Endothelial cell of umbilical vein (primary cell): ENCODE data around the gene VWA5B2. TPM values are rescaled to one million over a fixed set of nuclear protein-coding genes. Genes with fewer than 3 reads are reported as not detected.

Experiments used
- BruUV-seq: library from RNA; stranded (reverse); fragments of 400-500 nt; replicated peaks from 2 replicates; lab custom pipeline; 2021; lab: Mats Ljungman, UMichigan
- CTCF ChIA-PET: fragments of 300-600, 350-600 bp; sonication (Branson Sonifier 250); formaldehyde crosslinking; loops from one replicate; lab custom pipeline; 2021; ENCODE audit warnings: antibody characterized with exemption, inconsistent platforms; lab: Charles Lee
- POLR2A ChIA-PET: fragments of 300-600, 350-600 bp; sonication (Branson Sonifier 250); formaldehyde crosslinking; loops from one replicate; lab custom pipeline; 2021; ENCODE audit warnings: antibody characterized with exemption, inconsistent platforms; lab: Charles Lee
- DNase-seq: peaks from one replicate; pipeline ENCODE4 v3.0.0-alpha.2; 2011; ENCODE audit warnings: low read depth, low spot score
- FAIRE-seq: peaks from 2 replicates; lab custom pipeline; 2011; peaks lifted over from hg19 to GRCh38; lab: Jason Lieb, UNC
- H2AFZ ChIP-seq: 2 replicates; pipeline ENCODE4 v1.6.0; 2012; ENCODE audit warnings: low read depth, low read length, control low read depth, inconsistent platforms
- H3K27ac ChIP-seq: 2 replicates; pipeline ENCODE4 v1.5.1; 2011; ENCODE audit warnings: low read depth, mild to moderate bottlenecking, control low read depth, low read length, moderate library complexity; ENCODE audit not compliant: insufficient read depth
- H3K27me3 ChIP-seq, 2 experiments: 2 replicates each; pipeline versions ENCODE4 v1.6.0 to v1.6.1; 2011; ENCODE audit warnings: low read length in 2 of 2, mixed read lengths in 1 of 2; ENCODE audit not compliant: control insufficient read depth in 2 of 2, insufficient read depth in 2 of 2
- H3K36me3 ChIP-seq, 2 experiments: 2 replicates in 1 of 2; 3 replicates in 1 of 2; pipeline ENCODE4 v1.5.1; 2011; ENCODE audit warnings: low read length in 2 of 2, mild to moderate bottlenecking in 1 of 2, moderate library complexity in 1 of 2; ENCODE audit not compliant: control insufficient read depth in 2 of 2, insufficient read depth in 2 of 2; ENCODE audit errors: extremely low read depth in 1 of 2
- H3K4me1 ChIP-seq: 3 replicates; pipeline ENCODE4 v1.5.1; 2011; ENCODE audit warnings: mild to moderate bottlenecking, low read length; ENCODE audit not compliant: control insufficient read depth, insufficient read depth; ENCODE audit errors: extremely low read depth
- H3K4me2 ChIP-seq: 2 replicates; pipeline ENCODE4 v1.6.1; 2011; ENCODE audit warnings: low read length, control low read depth, mixed read lengths; ENCODE audit not compliant: insufficient read depth
- H3K4me3 ChIP-seq, 3 experiments: fragments of 200-600 bp in 1 of 3; sonication (generic), shearing (Covaris generic) in 1 of 3; replicated peaks in 1 of 3; 2 replicates each; pipeline ENCODE4 v1.5.1; 2011 to 2016; ENCODE audit warnings: control low read depth in 3 of 3, low read length in 3 of 3, mild to moderate bottlenecking in 2 of 3, inconsistent platforms in 1 of 3, low read depth in 1 of 3, moderate library complexity in 1 of 3; ENCODE audit not compliant: insufficient read depth in 1 of 3
- H3K79me2 ChIP-seq: 2 replicates; pipeline ENCODE4 v1.6.0; 2012; ENCODE audit warnings: low read length, inconsistent platforms; ENCODE audit not compliant: control insufficient read depth, insufficient read depth
- H3K9ac ChIP-seq: replicated peaks from 2 replicates; pipeline ENCODE3; 2011; ENCODE audit warnings: low read length, control low read depth; ENCODE audit not compliant: insufficient read depth; ENCODE audit errors: extremely low read depth
- H3K9me1 ChIP-seq: replicated peaks from 3 replicates; pipeline ENCODE4 v1.6.0; 2011; ENCODE audit warnings: mild to moderate bottlenecking, low read length; ENCODE audit not compliant: control insufficient read depth, insufficient read depth; ENCODE audit errors: extremely low read depth
- H3K9me3 ChIP-seq: replicated peaks from 2 replicates; pipeline ENCODE4 v1.5.1; 2012; ENCODE audit warnings: low read length, inconsistent platforms; ENCODE audit not compliant: control insufficient read depth, insufficient read depth
- H4K20me1 ChIP-seq: replicated peaks from 2 replicates; pipeline ENCODE3; 2011; ENCODE audit warnings: mild to moderate bottlenecking, low read length; ENCODE audit not compliant: control insufficient read depth, insufficient read depth; ENCODE audit errors: extremely low read depth
- CTCF ChIP-seq, 2 donors: IDR thresholded peaks; 1 replicate in 1 of 2; 2 replicates in 1 of 2; pipeline ENCODE4 v1.5.1; 2011; ENCODE audit warnings: low read length in 2 of 2, mild to moderate bottlenecking in 2 of 2, moderate library complexity in 2 of 2, control low read depth in 1 of 2, inconsistent platforms in 1 of 2, low read depth in 1 of 2; ENCODE audit not compliant: insufficient read depth in 1 of 2; ENCODE audit errors: extremely low read depth in 1 of 2
- FOS ChIP-seq: IDR thresholded peaks from 2 replicates; pipeline ENCODE4 v1.6.1; 2011; ENCODE audit warnings: mild to moderate bottlenecking, low read length, moderate library complexity, borderline replicate concordance; ENCODE audit not compliant: insufficient read depth
- JUN ChIP-seq: IDR thresholded peaks from 2 replicates; pipeline ENCODE4 v1.6.1; 2011; ENCODE audit warnings: borderline replicate concordance, low read depth; ENCODE audit not compliant: insufficient read length, insufficient read depth
- MAX ChIP-seq: IDR thresholded peaks from 2 replicates; pipeline ENCODE4 v1.6.1; 2011; ENCODE audit not compliant: insufficient read depth, insufficient read length
- MYC ChIP-seq: IDR thresholded peaks from one replicate; pipeline ENCODE4 v1.6.1; 2011; ENCODE audit warnings: mild to moderate bottlenecking, low read depth, low read length
- POLR2AphosphoS5 ChIP-seq: IDR thresholded peaks from 2 replicates; pipeline ENCODE4 v1.6.1; 2012; ENCODE audit warnings: low read depth, mild to moderate bottlenecking, control low read depth, low read length, moderate library complexity; ENCODE audit not compliant: insufficient read depth
- dilution Hi-C: fragments of 300-500 bp; cut with MboI; formaldehyde crosslinking; loops from one replicate; pipeline ENCODE4 v1.15.0; 2019; ENCODE audit warnings: low sequenced_read_pairs; ENCODE audit not compliant: extremely low pct_ligation_motif_present
- intact Hi-C: fragments of 100-400 bp; cut with micrococcal nuclease; formaldehyde crosslinking; loops from one replicate; pipeline ENCODE4 v1.10.0; 2022
- polyA plus RNA-seq, 4 experiments: library from polyadenylated mRNA; depleted of rRNA in 3 of 4; stranded (reverse) in 3 of 4; unstranded in 1 of 4; fragments of >200 nt; gene quantifications; 2 replicates each; pipeline versions ENCODE4 v1.2.1 to v1.2.3, GENCODE V29; 2011 to 2012; ENCODE audit warnings: missing spikeins in 1 of 4
- total RNA-seq: library from RNA; stranded (reverse); gene quantifications from 2 replicates; pipeline ENCODE4 v1.2.3, GENCODE V29; 2021

VWA5B2 gene
- total and polyA plus RNA-seq, 2 donors (not counting 3 experiments of a cell fraction or from before 2014, with no cell fraction given), result 0.03 TPM; not detected in 1

DNA sequence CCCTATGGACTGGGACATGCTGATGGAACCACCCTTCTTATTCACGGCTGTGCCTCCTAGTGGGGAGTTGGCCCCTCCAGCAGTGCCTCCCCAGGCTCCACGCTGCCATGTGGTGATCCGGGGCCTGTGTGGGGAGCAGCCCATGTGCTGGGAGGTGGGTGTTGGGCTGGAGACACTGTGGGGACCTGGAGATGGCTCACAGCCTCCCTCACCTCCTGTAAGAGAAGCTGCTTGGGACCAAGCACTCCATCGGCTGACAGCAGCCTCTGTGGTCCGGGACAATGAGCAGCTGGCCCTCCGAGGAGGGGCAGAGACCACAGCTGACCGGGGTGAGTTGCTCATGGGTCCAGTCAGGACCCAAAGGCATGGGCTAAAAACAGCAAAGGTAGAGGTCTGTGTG, 10.3 kb downstream of the VWA5B2 start:
- no TSS peak for BruUV-seq
- TF ChIP-seq FOS, result no peak
- no peak for TF ChIP-seq MAX
- no peak for TF ChIP-seq CTCF (IDR thresholded peaks at IDR 0.05; ENCODE audit: extremely low read depth in 1 of 2, insufficient read depth in 1 of 2, low read depth in 1 of 2, low read length in 2 of 2)
- no peak for TF ChIP-seq MYC
- TF ChIP-seq POLR2AphosphoS5, result no peak
- no peak for TF ChIP-seq JUN
- FAIRE-seq, result no peak
- H3K27me3 ChIP-seq, result no peaks in the 10 kb centered on the region
- no peaks in the 10 kb centered on the region for H4K20me1 ChIP-seq
- H3K79me2 ChIP-seq, result no peaks in the 10 kb centered on the region
- H3K4me1 ChIP-seq, result no peaks in the 10 kb centered on the region
- no peak overlapping the region for H3K9ac ChIP-seq
- no peak overlapping the region for H3K27ac ChIP-seq
- no peaks in the 10 kb centered on the region for H3K9me3 ChIP-seq
- ChIA-PET POLR2A (interaction anchor here (0.6 kb wide), 1 partner anchor 19 kb away, joined by 3 read pairs; no protein-coding TSS in a partner anchor), CTCF (interaction anchor here (0.7 to 8.1 kb wide), 7 partner anchors 10 to 342 kb away, joined by 5 to 98 read pairs (median 16); partner anchors contain the start of genes CAMK2N2, EEF1AKMT4 and VWA5B2)
- intact Hi-C loops, result loop anchor here (1.0 to 5.0 kb wide), 2 partner anchors 21 to 222 kb away; partner anchors contain the start of gene ABCC5
- H3K4me2 ChIP-seq, result no peak overlapping the region
- dilution Hi-C loops, result no loop called here
- no peak overlapping the region for H3K4me3 ChIP-seq
- no peak for DNase-seq
- H3K36me3 ChIP-seq, result peaks cover 0 to 15% of the 10 kb centered on the region in 2 experiments
- no peak overlapping the region for H2AFZ ChIP-seq
- no peaks in the 10 kb centered on the region for H3K9me1 ChIP-seq
